A549 (cell line): ENCODE data around the gene RAB11FIP4.

Experiments used
- RCOR1 ChIP-seq: fragments of 150-350 bp; IDR thresholded peaks from 2 replicates; pipeline ENCODE4 v1.6.1; 2014; ENCODE audit warnings: antibody characterized with exemption, low read length, low read depth
- TF ChIP-seq, protein P1 (sequence below): fragments of >200 bp; sonication (Bioruptor Twin); formaldehyde crosslinking; IDR thresholded peaks from 3 replicates; pipeline ENCODE4 v1.5.1; 2016

DNA sequence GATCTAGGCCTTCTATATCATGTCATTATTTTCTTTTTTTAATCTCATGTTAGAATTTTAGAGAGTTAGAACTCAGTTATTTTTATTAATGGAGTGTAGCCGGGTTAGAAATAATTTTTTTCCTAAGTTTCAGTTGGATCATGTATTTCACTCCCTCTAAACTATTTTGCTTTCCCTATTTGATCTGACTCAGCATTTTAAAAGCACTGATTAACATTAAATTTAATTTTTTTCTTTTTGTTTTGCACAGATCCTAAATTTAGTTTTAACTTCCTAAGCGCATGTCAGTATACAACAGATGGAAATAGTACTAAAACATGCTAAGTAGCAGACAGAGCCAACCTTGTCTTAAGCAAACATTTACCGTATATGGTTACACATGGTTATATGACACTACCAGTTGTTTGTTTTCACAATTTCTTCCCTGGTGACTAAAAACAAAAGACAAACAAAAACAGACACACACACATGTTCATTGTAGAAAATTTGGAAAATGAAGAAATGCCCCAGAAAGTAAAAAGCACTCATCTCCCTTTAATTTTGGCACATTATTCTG is 33.6 kb upstream of the RAB11FIP4 start:
- TF ChIP-seq, protein P1, sequence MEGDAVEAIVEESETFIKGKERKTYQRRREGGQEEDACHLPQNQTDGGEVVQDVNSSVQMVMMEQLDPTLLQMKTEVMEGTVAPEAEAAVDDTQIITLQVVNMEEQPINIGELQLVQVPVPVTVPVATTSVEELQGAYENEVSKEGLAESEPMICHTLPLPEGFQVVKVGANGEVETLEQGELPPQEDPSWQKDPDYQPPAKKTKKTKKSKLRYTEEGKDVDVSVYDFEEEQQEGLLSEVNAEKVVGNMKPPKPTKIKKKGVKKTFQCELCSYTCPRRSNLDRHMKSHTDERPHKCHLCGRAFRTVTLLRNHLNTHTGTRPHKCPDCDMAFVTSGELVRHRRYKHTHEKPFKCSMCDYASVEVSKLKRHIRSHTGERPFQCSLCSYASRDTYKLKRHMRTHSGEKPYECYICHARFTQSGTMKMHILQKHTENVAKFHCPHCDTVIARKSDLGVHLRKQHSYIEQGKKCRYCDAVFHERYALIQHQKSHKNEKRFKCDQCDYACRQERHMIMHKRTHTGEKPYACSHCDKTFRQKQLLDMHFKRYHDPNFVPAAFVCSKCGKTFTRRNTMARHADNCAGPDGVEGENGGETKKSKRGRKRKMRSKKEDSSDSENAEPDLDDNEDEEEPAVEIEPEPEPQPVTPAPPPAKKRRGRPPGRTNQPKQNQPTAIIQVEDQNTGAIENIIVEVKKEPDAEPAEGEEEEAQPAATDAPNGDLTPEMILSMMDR: no peak
- no peak for TF ChIP-seq RCOR1
